Mesenchymal stem cell (in vitro differentiated cells and primary cell): ENCODE results near the gene HIVEP2.
A peak's percentile ranks its signal among the peaks of the same experiment; 100 is the strongest.

Source experiments
- DNase-seq: peaks from one replicate; pipeline ENCODE4 v3.0.0-alpha.2; 2013
- H2AFZ ChIP-seq: one replicate; pipeline ENCODE4 v1.6.1; 2013; ENCODE audit warnings: low read depth, mild to moderate bottlenecking, control low read depth, inconsistent platforms, low read length, moderate library complexity
- H2AK5ac ChIP-seq: 2 replicates; pipeline ENCODE4 v1.6.1; 2013; ENCODE audit warnings: low read length, moderate library complexity, mild to moderate bottlenecking, inconsistent platforms; ENCODE audit not compliant: severe bottlenecking
- H2BK120ac ChIP-seq: one replicate; pipeline ENCODE4 v1.6.1; 2013; ENCODE audit warnings: low read depth, mild to moderate bottlenecking, inconsistent platforms, low read length, moderate library complexity
- H2BK12ac ChIP-seq, 2 experiments: one replicate each; pipeline ENCODE4 v1.6.1; 2013; ENCODE audit warnings: inconsistent platforms in 2 of 2, low read length in 2 of 2, mild to moderate bottlenecking in 2 of 2, moderate library complexity in 2 of 2, control low read depth in 1 of 2
- H2BK15ac ChIP-seq: one replicate; pipeline ENCODE4 v1.6.1; 2013; ENCODE audit warnings: mild to moderate bottlenecking, low read depth, inconsistent platforms; ENCODE audit not compliant: poor library complexity, severe bottlenecking
- H2BK5ac ChIP-seq: 2 replicates; pipeline ENCODE4 v1.6.1; 2013; ENCODE audit warnings: low read depth, mild to moderate bottlenecking, low read length, control low read depth, inconsistent platforms; ENCODE audit not compliant: poor library complexity, severe bottlenecking
- H3K14ac ChIP-seq, 2 experiments: one replicate each; pipeline ENCODE4 v1.6.1; 2013; ENCODE audit warnings: inconsistent platforms in 2 of 2, low read length in 2 of 2, control low read depth in 1 of 2, mild to moderate bottlenecking in 1 of 2, moderate library complexity in 1 of 2
- H3K18ac ChIP-seq, 2 experiments: one replicate each; pipeline ENCODE4 v1.6.1; 2013; ENCODE audit warnings: inconsistent platforms in 2 of 2, low read length in 2 of 2, control low read depth in 1 of 2, low read depth in 1 of 2, mild to moderate bottlenecking in 1 of 2
- H3K23ac ChIP-seq, 2 experiments: one replicate each; pipeline ENCODE4 v1.6.1; 2013; ENCODE audit warnings: inconsistent platforms in 2 of 2, low read length in 2 of 2, mild to moderate bottlenecking in 2 of 2, moderate library complexity in 2 of 2, control low read depth in 1 of 2
- H3K27ac ChIP-seq: 2 replicates; pipeline ENCODE4 v1.5.1; 2013; ENCODE audit warnings: mild to moderate bottlenecking, moderate library complexity, low read length, control low read depth, inconsistent platforms; ENCODE audit not compliant: poor library complexity, severe bottlenecking
- H3K27me3 ChIP-seq, 2 experiments: 2 replicates each; pipeline versions ENCODE4 v1.6.1 to v1.7.0; 2013; ENCODE audit warnings: low read length in 2 of 2, mild to moderate bottlenecking in 2 of 2, moderate library complexity in 2 of 2, control low read depth in 1 of 2, inconsistent platforms in 1 of 2; ENCODE audit not compliant: control insufficient read depth in 1 of 2, insufficient read depth in 1 of 2
- H3K36me3 ChIP-seq, 2 experiments: 2 replicates each; pipeline versions ENCODE4 v1.6.1 to v1.7.0; 2013; ENCODE audit warnings: low read length in 2 of 2, control low read depth in 1 of 2, inconsistent platforms in 1 of 2, low read depth in 1 of 2, mild to moderate bottlenecking in 1 of 2; ENCODE audit not compliant: insufficient read depth in 2 of 2, control insufficient read depth in 1 of 2
- H3K4ac ChIP-seq, 2 experiments: one replicate each; pipeline ENCODE4 v1.6.1; 2013; ENCODE audit warnings: inconsistent platforms in 2 of 2, low read length in 2 of 2, mild to moderate bottlenecking in 2 of 2, moderate library complexity in 2 of 2, control low read depth in 1 of 2, low read depth in 1 of 2
- H3K4me1 ChIP-seq: 2 replicates; pipeline ENCODE4 v1.6.1; 2013; ENCODE audit warnings: low read depth, low read length, control low read depth; ENCODE audit not compliant: control insufficient read depth, insufficient read depth
- H3K4me2 ChIP-seq: 2 replicates; pipeline ENCODE4 v1.6.1; 2013; ENCODE audit warnings: low read length, mild to moderate bottlenecking, inconsistent platforms; ENCODE audit not compliant: poor library complexity, severe bottlenecking
- H3K4me3 ChIP-seq, 2 experiments: 2 replicates each; pipeline versions ENCODE4 v1.5.1 to v1.7.0; 2013; ENCODE audit warnings: low read length in 2 of 2, mild to moderate bottlenecking in 2 of 2, control low read depth in 1 of 2, low read depth in 1 of 2; ENCODE audit not compliant: insufficient read depth in 1 of 2
- H3K79me1 ChIP-seq: replicated peaks from 2 replicates; pipeline ENCODE4 v1.6.1; 2013; ENCODE audit warnings: mild to moderate bottlenecking, control low read depth, low read length, inconsistent platforms; ENCODE audit not compliant: poor library complexity, severe bottlenecking
- H3K9ac ChIP-seq: 2 replicates; pipeline ENCODE4 v1.7.0; 2013; ENCODE audit warnings: mild to moderate bottlenecking, low read length, moderate library complexity
- H3K9me3 ChIP-seq: 2 replicates; pipeline ENCODE4 v1.7.0; 2013; ENCODE audit warnings: mild to moderate bottlenecking, low read length; ENCODE audit not compliant: control insufficient read depth
- H4K8ac ChIP-seq: one replicate; pipeline ENCODE4 v1.6.1; 2013; ENCODE audit warnings: inconsistent platforms, mild to moderate bottlenecking, low read length, moderate library complexity
- H4K91ac ChIP-seq: one replicate; pipeline ENCODE4 v1.6.1; 2013; ENCODE audit warnings: mild to moderate bottlenecking, low read length, inconsistent platforms
- WGBS: methylation state at CpG from one replicate; pipeline ENCODE4 v1.1.7; 2013; ENCODE audit warnings: mixed read lengths; 5-methylcytosine and 5-hydroxymethylcytosine counted together

HIVEP2 gene

GRCh38 chr6:142746524-142746923, 198.5 kb downstream of the HIVEP2 start:
- Histone ChIP-seq H3K27ac (no peak overlapping the region), H3K14ac (no peak overlapping the region), H2BK12ac (no peak overlapping the region), H3K4ac (no peak overlapping the region), H3K4me3 (no peak overlapping the region), H3K23ac (no peak overlapping the region), H2AK5ac (no peak overlapping the region), H2BK120ac (no peak overlapping the region), H3K79me1 (no peaks in the 10 kb centered on the region), H3K4me2 (no peak overlapping the region), H4K91ac (no peak overlapping the region), H4K8ac (no peak overlapping the region), H2AFZ (no peak overlapping the region), H2BK5ac (no peak overlapping the region), H3K4me1 (no peaks in the 10 kb centered on the region), H3K9me3 (no peaks in the 10 kb centered on the region), H2BK15ac (no peak overlapping the region), H3K27me3 (no peaks in the 10 kb centered on the region), H3K36me3 (peaks cover 0 to under 1% of the 10 kb centered on the region in 2 experiments), H3K9ac (no peak overlapping the region), H3K18ac (no peak overlapping the region)
- peak; percentile 43 for DNase-seq
- 96% methylated on average over 2 of the region's 2 CpGs for WGBS

GRCh38 chr6:142744836-142745235, 200.1 kb downstream of the HIVEP2 start:
- no peak overlapping the region for H3K4me2 ChIP-seq
- H4K8ac ChIP-seq: no peak overlapping the region
- no peaks in the 10 kb centered on the region for H3K27me3 ChIP-seq
- no peak overlapping the region for H3K9ac ChIP-seq
- no peak overlapping the region for H3K14ac ChIP-seq
- H3K27ac ChIP-seq: no peak overlapping the region
- no peak overlapping the region for H2AK5ac ChIP-seq
- H3K79me1 ChIP-seq: no peaks in the 10 kb centered on the region
- DNase-seq: peak; percentile 13
- no peak overlapping the region for H2AFZ ChIP-seq
- no peak overlapping the region for H2BK15ac ChIP-seq
- H3K18ac ChIP-seq: no peak overlapping the region
- WGBS: 83% methylated on average over 2 of the region's 2 CpGs
- H3K4ac ChIP-seq: no peak overlapping the region
- no peak overlapping the region for H2BK5ac ChIP-seq
- H2BK12ac ChIP-seq: no peak overlapping the region
- no peak overlapping the region for H3K23ac ChIP-seq
- H3K36me3 ChIP-seq: no peaks in the 10 kb centered on the region
- no peak overlapping the region for H2BK120ac ChIP-seq
- H4K91ac ChIP-seq: no peak overlapping the region
- H3K4me1 ChIP-seq: no peaks in the 10 kb centered on the region
- H3K9me3 ChIP-seq: no peaks in the 10 kb centered on the region
- no peak overlapping the region for H3K4me3 ChIP-seq

DNA sequence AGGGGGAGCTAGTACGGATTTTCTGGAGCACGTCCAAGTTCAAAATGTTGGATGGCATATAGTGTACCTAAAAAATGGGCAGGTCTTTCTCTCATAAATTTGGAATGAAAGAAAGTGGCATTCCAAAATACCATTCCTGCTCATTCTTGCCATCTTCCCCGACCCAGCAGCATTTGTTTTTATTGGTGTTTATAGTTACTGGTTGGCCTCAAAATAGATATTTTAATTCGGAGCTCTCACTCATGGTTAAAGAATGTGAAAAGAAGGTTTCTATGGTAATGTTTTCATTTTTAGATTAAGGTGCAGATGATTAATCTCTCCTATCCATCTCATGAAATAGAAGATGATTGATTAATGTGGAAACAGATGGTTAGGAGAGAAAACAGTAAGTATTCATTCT, 204.5 kb downstream of the HIVEP2 start:
- no peak overlapping the region for H2BK12ac ChIP-seq
- no peak overlapping the region for H4K8ac ChIP-seq
- no peak overlapping the region for H2AK5ac ChIP-seq
- H3K27ac ChIP-seq: no peak overlapping the region
- H3K36me3 ChIP-seq: no peaks in the 10 kb centered on the region
- no peak overlapping the region for H3K9ac ChIP-seq
- no peaks in the 10 kb centered on the region for H3K27me3 ChIP-seq
- no peaks in the 10 kb centered on the region for H3K4me1 ChIP-seq
- no peaks in the 10 kb centered on the region for H3K9me3 ChIP-seq
- 92% methylated on average over 4 of the region's 4 CpGs for WGBS
- H2BK5ac ChIP-seq: no peak overlapping the region
- H3K18ac ChIP-seq: no peak overlapping the region
- H3K4me2 ChIP-seq: no peak overlapping the region
- DNase-seq: no peak
- no peak overlapping the region for H3K14ac ChIP-seq
- H2BK15ac ChIP-seq: no peak overlapping the region
- no peak overlapping the region for H3K23ac ChIP-seq
- no peak overlapping the region for H3K4me3 ChIP-seq
- H3K79me1 ChIP-seq: no peaks in the 10 kb centered on the region
- H3K4ac ChIP-seq: no peak overlapping the region
- no peak overlapping the region for H4K91ac ChIP-seq
- no peak overlapping the region for H2AFZ ChIP-seq
- no peak overlapping the region for H2BK120ac ChIP-seq

DNA sequence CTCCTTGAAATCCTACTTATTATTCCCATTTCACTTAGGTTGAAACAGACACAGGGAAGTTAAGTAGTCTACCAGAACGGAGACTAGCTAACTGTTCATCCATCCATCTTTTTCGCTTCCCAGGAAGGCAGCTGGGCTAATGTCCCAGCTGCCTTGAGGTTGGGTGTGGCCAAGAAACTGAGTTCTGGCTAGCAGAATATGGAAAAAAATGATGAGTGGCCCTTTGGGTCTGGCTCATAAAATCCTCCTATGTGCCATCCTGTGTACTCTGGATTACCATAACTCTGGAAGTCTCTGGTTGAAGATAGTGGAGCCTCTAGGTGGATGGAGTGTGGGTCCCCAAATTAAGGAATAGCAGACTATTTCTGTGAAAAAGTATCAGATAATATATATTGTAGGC, 206.2 kb downstream of the HIVEP2 start:
- no peak for DNase-seq
- H3K79me1 ChIP-seq: no peaks in the 10 kb centered on the region
- H4K8ac ChIP-seq: no peak overlapping the region
- no peak overlapping the region for H2AFZ ChIP-seq
- WGBS: 78% methylated on average over 2 of the region's 2 CpGs
- no peak overlapping the region for H3K9ac ChIP-seq
- no peak overlapping the region for H3K27ac ChIP-seq
- no peak overlapping the region for H3K23ac ChIP-seq
- no peaks in the 10 kb centered on the region for H3K27me3 ChIP-seq
- no peak overlapping the region for H2BK15ac ChIP-seq
- H3K9me3 ChIP-seq: no peaks in the 10 kb centered on the region
- no peak overlapping the region for H3K14ac ChIP-seq
- no peak overlapping the region for H3K4ac ChIP-seq
- H3K4me2 ChIP-seq: no peak overlapping the region
- no peak overlapping the region for H3K18ac ChIP-seq
- no peak overlapping the region for H2AK5ac ChIP-seq
- no peak overlapping the region for H2BK5ac ChIP-seq
- H3K36me3 ChIP-seq: no peaks in the 10 kb centered on the region
- H3K4me3 ChIP-seq: no peak overlapping the region
- H3K4me1 ChIP-seq: no peaks in the 10 kb centered on the region
- H4K91ac ChIP-seq: no peak overlapping the region
- H2BK12ac ChIP-seq: no peak overlapping the region
- H2BK120ac ChIP-seq: no peak overlapping the region
